IMR-90 (cell line): ENCODE data around the gene C5AR2. TPM values are rescaled to one million over a fixed set of nuclear protein-coding genes. Genes with fewer than 3 reads are reported as not detected.
"Not testable (repeated sequence)": the region's sequence is repeated elsewhere in the genome, so short reads cannot be mapped to it uniquely, and the experiment has no call there.

Experiments
- ATAC-seq: fragments of 200-7000 bp; cut with Tn5 transposase; 2 replicates; pipeline ENCODE4 v1.9.1; 2020; ENCODE audit warnings: low read depth, mild to moderate bottlenecking, moderate library complexity
- BruUV-seq: library from RNA; stranded (reverse); fragments of 400-500 nt; replicated peaks from 2 replicates; lab custom pipeline; 2021; lab: Mats Ljungman, UMichigan
- CTCF ChIA-PET: fragments of 300-600 bp; formaldehyde crosslinking; extraction: SDS; loops from one replicate; lab custom pipeline; 2021; ENCODE audit warnings: antibody characterized with exemption; lab: Yijun Ruan, JAX
- POLR2A ChIA-PET: fragments of 300-600 bp; sonication (Branson Sonifier 250); formaldehyde crosslinking; loops from one replicate; lab custom pipeline; 2022; ENCODE audit warnings: antibody characterized with exemption; ENCODE audit not compliant: unreplicated experiment; lab: Charles Lee
- DNase-seq: peaks from one replicate; pipeline ENCODE4 v3.0.0; 2013
- H2AFZ ChIP-seq: replicated peaks from 2 replicates; pipeline ENCODE3; 2013; ENCODE audit warnings: low read length, mild to moderate bottlenecking; ENCODE audit not compliant: poor library complexity
- H2AK5ac ChIP-seq: 2 replicates; pipeline ENCODE4 v1.6.1; 2013; ENCODE audit warnings: low read depth, low read length, inconsistent platforms
- H2AK9ac ChIP-seq: replicated peaks from 2 replicates; pipeline ENCODE3; 2013; ENCODE audit warnings: mild to moderate bottlenecking, low read depth, low read length, moderate library complexity; ENCODE audit not compliant: poor library complexity
- H2BK120ac ChIP-seq: 2 replicates; pipeline ENCODE4 v1.6.1; 2013; ENCODE audit warnings: low read depth, low read length, inconsistent platforms
- H2BK15ac ChIP-seq: 3 replicates; pipeline ENCODE4 v1.6.1; 2013; ENCODE audit warnings: low read depth, low read length, inconsistent platforms
- H2BK20ac ChIP-seq: 2 replicates; pipeline ENCODE4 v1.6.1; 2013; ENCODE audit warnings: low read depth, mild to moderate bottlenecking, inconsistent platforms, low read length, moderate library complexity
- H2BK5ac ChIP-seq: 2 replicates; pipeline ENCODE4 v1.6.1; 2013; ENCODE audit warnings: mild to moderate bottlenecking, low read depth, low read length, inconsistent platforms; ENCODE audit not compliant: poor library complexity, severe bottlenecking
- H3K14ac ChIP-seq: replicated peaks from 2 replicates; pipeline ENCODE4 v1.6.1; 2013; ENCODE audit warnings: low read depth, low read length, inconsistent platforms
- H3K18ac ChIP-seq: 2 replicates; pipeline ENCODE4 v1.6.1; 2013; ENCODE audit warnings: low read depth, low read length, control low read depth
- H3K23ac ChIP-seq: 2 replicates; pipeline ENCODE4 v1.6.1; 2013; ENCODE audit warnings: low read depth, low read length, inconsistent platforms
- H3K27ac ChIP-seq: 2 replicates; pipeline ENCODE4 v1.5.1; 2013; ENCODE audit warnings: mild to moderate bottlenecking, control low read depth, low read length; ENCODE audit not compliant: insufficient read depth
- H3K27me3 ChIP-seq: 2 replicates; pipeline ENCODE4 v1.6.1; 2013; ENCODE audit warnings: low read length; ENCODE audit not compliant: control insufficient read depth, insufficient read depth
- H3K36me3 ChIP-seq: 2 replicates; pipeline ENCODE4 v1.6.1; 2013; ENCODE audit warnings: low read length, mixed read lengths; ENCODE audit not compliant: control insufficient read depth, insufficient read depth
- H3K4ac ChIP-seq: 2 replicates; pipeline ENCODE4 v1.6.1; 2013; ENCODE audit warnings: low read depth, low read length, inconsistent platforms
- H3K4me1 ChIP-seq: 2 replicates; pipeline ENCODE4 v1.6.1; 2013; ENCODE audit warnings: low read length, mixed read lengths; ENCODE audit not compliant: control insufficient read depth, insufficient read depth
- H3K4me2 ChIP-seq: 2 replicates; pipeline ENCODE4 v1.6.1; 2013; ENCODE audit warnings: low read depth, mild to moderate bottlenecking, control low read depth, low read length, moderate library complexity
- H3K4me3 ChIP-seq: 2 replicates; pipeline ENCODE4 v1.5.1; 2013; ENCODE audit warnings: low read depth, mild to moderate bottlenecking, control low read depth, low read length, moderate library complexity; ENCODE audit not compliant: insufficient read depth
- H3K56ac ChIP-seq: 2 replicates; pipeline ENCODE4 v1.6.1; 2013; ENCODE audit warnings: low read length, inconsistent platforms; ENCODE audit not compliant: insufficient read depth; ENCODE audit errors: extremely low read depth
- H3K79me1 ChIP-seq, 2 experiments: 2 replicates each; pipeline ENCODE4 v1.6.1; 2013; ENCODE audit warnings: low read length in 2 of 2, inconsistent platforms in 1 of 2, low read depth in 1 of 2
- H3K9ac ChIP-seq: 2 replicates; pipeline ENCODE4 v1.6.1; 2013; ENCODE audit warnings: low read depth, low read length, control low read depth
- H3K9me1 ChIP-seq: 2 replicates; pipeline ENCODE4 v1.6.1; 2013; ENCODE audit warnings: low read length, inconsistent platforms; ENCODE audit not compliant: insufficient read depth
- H3K9me3 ChIP-seq: 2 replicates; pipeline ENCODE4 v1.6.1; 2013; ENCODE audit warnings: low read length; ENCODE audit not compliant: control insufficient read depth, insufficient read depth
- H4K20me1 ChIP-seq: 2 replicates; pipeline ENCODE4 v1.6.1; 2013; ENCODE audit warnings: low read length, inconsistent platforms; ENCODE audit not compliant: insufficient read depth
- H4K5ac ChIP-seq: 2 replicates; pipeline ENCODE4 v1.6.1; 2013; ENCODE audit warnings: mild to moderate bottlenecking, low read depth, low read length, control low read depth
- H4K8ac ChIP-seq, 2 experiments: 2 replicates each; pipeline ENCODE4 v1.6.1; 2013; ENCODE audit warnings: low read depth in 2 of 2, low read length in 2 of 2, control low read depth in 1 of 2, inconsistent platforms in 1 of 2
- H4K91ac ChIP-seq: 2 replicates; pipeline ENCODE4 v1.6.1; 2013; ENCODE audit warnings: low read depth, low read length, inconsistent platforms; ENCODE audit not compliant: insufficient read depth
- BHLHE40 ChIP-seq: fragments of 150-350 bp; IDR thresholded peaks from 2 replicates; pipeline ENCODE4 v1.6.1; 2016; ENCODE audit warnings: mild to moderate bottlenecking, low read depth, low read length
- CEBPB ChIP-seq: IDR thresholded peaks from 2 replicates; pipeline ENCODE4 v1.6.1; 2012; ENCODE audit warnings: low read depth, low read length, improper control_type of control experiment
- CHD1 ChIP-seq: IDR thresholded peaks from 2 replicates; pipeline ENCODE4 v1.6.1; 2012; ENCODE audit warnings: low read depth, low read length, improper control_type of control experiment
- FOS ChIP-seq: fragments of 150-350 bp; IDR thresholded peaks from 2 replicates; pipeline ENCODE4 v1.6.1; 2016; ENCODE audit warnings: low read depth, low read length
- NFE2L2 ChIP-seq: fragments of 150-350 bp; IDR thresholded peaks from 2 replicates; pipeline ENCODE4 v1.6.1; 2016; ENCODE audit warnings: low read depth, mild to moderate bottlenecking, low read length
- RFX5 ChIP-seq: IDR thresholded peaks from 2 replicates; pipeline ENCODE4 v1.8.0; 2012; ENCODE audit warnings: low read depth, mild to moderate bottlenecking, low read length, moderate library complexity
- USF2 ChIP-seq: fragments of 150-350 bp; IDR thresholded peaks from 2 replicates; pipeline ENCODE4 v1.6.1; 2017; ENCODE audit warnings: mild to moderate bottlenecking, antibody characterized with exemption, low read length, low read depth
- WGBS, 2 experiments: methylation state at CpG; one replicate each; pipeline versions ENCODE4 v1.1.5 to v1.1.7; 2013; ENCODE audit warnings: missing lambda C conversion rate in 2 of 2; ENCODE audit not compliant: insufficient read length in 1 of 2; ENCODE audit errors: extremely low coverage in 2 of 2; 5-methylcytosine and 5-hydroxymethylcytosine counted together
- dilution Hi-C: fragments of 300-500 bp; cut with HindIII; formaldehyde crosslinking; loops from one replicate; pipeline ENCODE4 v1.14.3; 2018; ENCODE audit warnings: low sequenced_read_pairs; ENCODE audit not compliant: unreplicated experiment
- in situ Hi-C: fragments of 300-500 bp; cut with MboI; formaldehyde crosslinking; loops from 3 replicates; pipeline ENCODE4 v1.14.3; 2019; ENCODE audit warnings: low sequenced_read_pairs, inconsistent platforms, mixed read lengths
- intact Hi-C: fragments of 100-400 bp; cut with micrococcal nuclease; formaldehyde crosslinking; loops from 2 replicates; pipeline ENCODE4 v1.10.0; 2022
- polyA plus RNA-seq, 3 experiments: library from polyadenylated mRNA; depleted of rRNA; stranded (reverse); fragments of >200 nt; gene quantifications; 2 replicates each; pipeline ENCODE4 v1.2.3, GENCODE V29; 2012; ENCODE audit warnings: low replicate concordance in 1 of 3
- total RNA-seq: library from RNA; depleted of rRNA; stranded (reverse); fragments of >200 nt; gene quantifications from 2 replicates; pipeline ENCODE4 v1.2.3, GENCODE V29; 2012

Gene C5AR2
- total and polyA plus RNA-seq, 2 of the 4 experiments (the other 2 are of a cell fraction), result not detected

DNA sequence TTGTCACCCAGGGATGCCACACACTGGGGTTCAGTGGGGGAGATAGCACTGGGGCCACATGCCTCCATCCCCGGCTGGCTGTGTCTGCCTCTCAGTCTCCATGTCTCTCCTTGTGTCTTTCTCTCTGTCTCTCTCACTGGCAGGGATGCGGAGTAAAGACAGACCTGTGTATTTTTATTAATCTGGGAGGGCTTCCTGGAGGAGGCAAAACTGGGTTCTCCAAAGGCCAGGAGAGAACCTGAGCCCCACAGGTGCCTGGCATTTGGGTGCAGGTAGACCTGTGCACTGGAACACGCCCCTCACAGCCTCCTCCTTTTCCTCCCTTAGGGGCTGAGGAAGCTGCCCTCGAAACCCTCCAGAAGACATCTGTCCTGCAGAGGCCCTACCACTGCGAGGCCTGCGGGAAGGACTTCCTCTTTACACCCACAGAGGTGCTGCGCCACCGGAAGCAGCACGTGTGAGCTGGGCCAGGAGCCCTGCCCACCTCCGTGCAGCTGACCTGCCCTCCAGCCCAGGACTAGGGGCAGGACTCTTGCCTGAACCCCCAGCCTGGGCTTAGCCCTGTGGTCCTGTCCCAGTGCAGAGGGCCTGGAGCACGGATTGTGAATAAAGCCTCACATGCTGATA is 49.8 kb downstream of the C5AR2 start:
- H2AFZ ChIP-seq, result no peak overlapping the region
- no peak overlapping the region for H2BK120ac ChIP-seq
- H3K79me1 ChIP-seq, result no peaks in the 10 kb centered on the region
- intact Hi-C loops, result no loop called here
- H3K4ac ChIP-seq, result no peak overlapping the region
- no peak overlapping the region for H2AK9ac ChIP-seq
- no CpG with 5 or more reads among the region's 11 CpGs for WGBS, 2 experiments
- H3K36me3 ChIP-seq, result peaks cover 47% of the 10 kb centered on the region
- H3K23ac ChIP-seq, result no peak overlapping the region
- no peak overlapping the region for H2BK20ac ChIP-seq
- H3K9me3 ChIP-seq, result no peaks in the 10 kb centered on the region
- no peak overlapping the region for H3K18ac ChIP-seq
- TF ChIP-seq FOS (no peak), CEBPB (no peak), NFE2L2 (no peak), USF2 (no peak), RFX5 (no peak), CHD1 (no peak), BHLHE40 (no peak)
- H2AK5ac ChIP-seq, result no peak overlapping the region
- no peaks in the 10 kb centered on the region for H3K27me3 ChIP-seq
- in situ Hi-C loops, result no loop called here
- no peak overlapping the region for H3K14ac ChIP-seq
- H3K4me1 ChIP-seq, result no peaks in the 10 kb centered on the region
- H3K4me2 ChIP-seq, result no peak overlapping the region
- no peak overlapping the region for H2BK15ac ChIP-seq
- H4K20me1 ChIP-seq, result 0 out of 2 replicates have a peak, but pooled peaks cover 7% of the 10 kb centered on the region
- no peak overlapping the region for H3K27ac ChIP-seq
- no peak overlapping the region for H4K8ac ChIP-seq
- H3K4me3 ChIP-seq, result no peak overlapping the region
- H3K9me1 ChIP-seq, result no peaks in the 10 kb centered on the region
- H4K91ac ChIP-seq, result no peak overlapping the region
- no peak overlapping the region for H3K9ac ChIP-seq
- dilution Hi-C loops, result no loop called here
- DNase-seq, result no peak
- CTCF ChIA-PET, result no interaction called here
- no peak for ATAC-seq
- no peak overlapping the region for H4K5ac ChIP-seq
- BruUV-seq, result no TSS peak
- H3K56ac ChIP-seq, result no peak overlapping the region
- POLR2A ChIA-PET, result no interaction called here
- H2BK5ac ChIP-seq, result no peak overlapping the region

DNA sequence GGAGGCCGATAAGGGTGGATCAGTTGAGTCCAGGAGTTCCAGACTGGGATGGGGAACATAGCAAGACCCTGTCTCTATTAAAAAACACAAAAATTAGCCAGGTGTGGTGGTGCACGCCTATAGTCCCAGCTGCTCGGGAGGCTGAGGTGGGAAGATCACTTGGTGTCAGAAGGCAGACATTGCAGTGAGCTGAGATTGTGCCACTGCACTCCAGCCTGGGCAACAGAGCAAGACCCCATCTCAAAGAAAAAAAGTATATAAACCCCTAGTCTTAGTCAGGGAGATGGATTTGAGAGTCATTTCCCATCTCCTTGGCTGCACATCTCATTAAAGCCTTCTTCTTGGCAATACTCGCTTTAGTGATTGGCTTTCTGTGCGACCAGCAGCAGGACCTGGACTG is 51.9 kb downstream of the C5AR2 start:
- dilution Hi-C loops, intact Hi-C loops, in situ Hi-C loops: not testable (repeated sequence)

More for the DNA sequence above, 51.9 kb downstream of the C5AR2 start:
- H3K23ac ChIP-seq, H2AK5ac ChIP-seq, H4K8ac ChIP-seq, H4K20me1 ChIP-seq, H2BK15ac ChIP-seq, CTCF ChIA-PET, H3K4me1 ChIP-seq, H2BK20ac ChIP-seq, BruUV-seq, DNase-seq, H4K91ac ChIP-seq, H2BK5ac ChIP-seq, H3K9me3 ChIP-seq, H3K27me3 ChIP-seq, H3K9me1 ChIP-seq, H3K56ac ChIP-seq, H4K5ac ChIP-seq, H3K4me2 ChIP-seq, H2AFZ ChIP-seq, H3K18ac ChIP-seq, H3K79me1 ChIP-seq, H3K9ac ChIP-seq, H3K4ac ChIP-seq, H2AK9ac ChIP-seq, H3K4me3 ChIP-seq, H3K27ac ChIP-seq, H2BK120ac ChIP-seq, H3K14ac ChIP-seq, ATAC-seq: not testable (repeated sequence)
- POLR2A ChIA-PET, result interaction anchor here (0.6 kb wide), 1 partner anchor 211 kb away, joined by 6 read pairs; no protein-coding TSS in a partner anchor
- H3K36me3 ChIP-seq, result peaks cover 30% of the 10 kb centered on the region
- WGBS, 2 experiments, result no CpG with 5 or more reads among the region's 5 CpGs
